Thymus (tissue), 11 donors: ENCODE results near the gene RAB6B. TPM values are rescaled to one million over a fixed set of nuclear protein-coding genes. Genes with fewer than 3 reads are reported as not detected.
"Not testable (repeated sequence)": the region's sequence is repeated elsewhere in the genome, so short reads cannot be mapped to it uniquely, and the experiment has no call there.

Experiments
- DNase-seq, 9 donors: peaks; one replicate each; pipeline ENCODE4 v3.0.0-alpha.2; 2013; ENCODE audit warnings: low spot score in 9 of 9, low read depth in 6 of 9, missing footprints in 1 of 9
- H3K27ac ChIP-seq, 2 donors: one replicate each; pipeline ENCODE4 v1.5.1; 2013; ENCODE audit warnings: control low read depth in 1 of 2, low read depth in 1 of 2, low read length in 1 of 2, mild to moderate bottlenecking in 1 of 2, moderate library complexity in 1 of 2
- H3K27me3 ChIP-seq, 2 donors: one replicate each; pipeline ENCODE4 v1.5.1; 2013; ENCODE audit warnings: low read length in 1 of 2; ENCODE audit not compliant: control insufficient read depth in 2 of 2, insufficient read depth in 1 of 2
- H3K36me3 ChIP-seq, 2 donors: one replicate each; pipeline ENCODE4 v1.5.1; 2013; ENCODE audit warnings: low read length in 1 of 2, mild to moderate bottlenecking in 1 of 2, moderate library complexity in 1 of 2; ENCODE audit not compliant: control insufficient read depth in 2 of 2, insufficient read depth in 2 of 2
- H3K4me1 ChIP-seq, 2 donors: one replicate each; pipeline ENCODE4 v1.5.1; 2013; ENCODE audit warnings: low read length in 2 of 2; ENCODE audit not compliant: control insufficient read depth in 2 of 2, insufficient read depth in 2 of 2
- H3K4me3 ChIP-seq, 2 donors: one replicate each; pipeline ENCODE4 v1.5.1; 2013; ENCODE audit warnings: low read length in 2 of 2, control low read depth in 1 of 2, mild to moderate bottlenecking in 1 of 2
- H3K9me3 ChIP-seq, 2 donors: one replicate each; pipeline ENCODE4 v1.5.1; 2013; ENCODE audit warnings: low read length in 1 of 2, mild to moderate bottlenecking in 1 of 2; ENCODE audit not compliant: control insufficient read depth in 2 of 2, insufficient read depth in 1 of 2
- WGBS: extraction: QIAGEN DNeasy Blood & Tissue Kit; methylation state at CpG from one replicate; pipeline ENCODE4 v1.1.7; 2013; 5-methylcytosine and 5-hydroxymethylcytosine counted together
- polyA plus RNA-seq: library from polyadenylated mRNA; stranded (reverse); fragments of 200-250 nt; gene quantifications from one replicate; pipeline ENCODE4 v1.2.3, GENCODE V29; 2013
- total RNA-seq: library from RNA; stranded (reverse); fragments of 120-200 nt; gene quantifications from one replicate; pipeline ENCODE4 v1.2.4, GENCODE V29; 2013
- donor health status: healthy.

The RAB6B gene
- total and polyA plus RNA-seq, 2 donors = 0.24 to 2.1 TPM

GRCh38 chr3:133792171-133792763, 103.4 kb downstream of the RAB6B start:
- no peaks in the 10 kb centered on the region for H3K4me1 ChIP-seq
- DNase-seq = peak in 1 of 9 donors; percentile 8

GRCh38 chr3:133788024-133788423, 107.7 kb downstream of the RAB6B start:
- H3K9me3 ChIP-seq = no peaks in the 10 kb centered on the region
- no peak overlapping the region for H3K4me3 ChIP-seq
- no peak overlapping the region for H3K27ac ChIP-seq
- H3K27me3 ChIP-seq = peaks cover 0 to 6% of the 10 kb centered on the region in 2 donors
- no peaks in the 10 kb centered on the region for H3K36me3 ChIP-seq
- 87% methylated on average over 2 of the region's 2 CpGs for WGBS
- DNase-seq = no peak
- no peaks in the 10 kb centered on the region for H3K4me1 ChIP-seq

More at GRCh38 chr3:133792171-133792763, 103.4 kb downstream of the RAB6B start:
- Histone ChIP-seq H3K4me3 (no peak overlapping the region), H3K27ac (no peak overlapping the region), H3K9me3 (no peaks in the 10 kb centered on the region), H3K27me3 (no peaks in the 10 kb centered on the region), H3K36me3 (no peaks in the 10 kb centered on the region)
- 77% methylated on average over 9 of the region's 9 CpGs for WGBS

- DNase-seq = no peak
- H3K27ac ChIP-seq = no peak overlapping the region
- H3K27me3 ChIP-seq = peaks cover 0 to 11% of the 10 kb centered on the region in 2 donors
- no peak overlapping the region for H3K4me3 ChIP-seq
- H3K36me3 ChIP-seq = no peaks in the 10 kb centered on the region
- no peaks in the 10 kb centered on the region for H3K9me3 ChIP-seq
- H3K4me1 ChIP-seq = no peaks in the 10 kb centered on the region
- WGBS = 82% methylated on average over 32 of the region's 32 CpGs
Measured at GRCh38 chr3:133783762-133784161, 111.9 kb downstream of the RAB6B start.

GRCh38 chr3:133782454-133782853, 113.2 kb downstream of the RAB6B start:
- no peaks in the 10 kb centered on the region for H3K9me3 ChIP-seq
- no peak overlapping the region for H3K4me3 ChIP-seq
- no peaks in the 10 kb centered on the region for H3K36me3 ChIP-seq
- H3K4me1 ChIP-seq = no peaks in the 10 kb centered on the region
- H3K27me3 ChIP-seq = peaks cover 0 to 11% of the 10 kb centered on the region in 2 donors
- 73% methylated on average over 2 of the region's 2 CpGs for WGBS
- no peak overlapping the region for H3K27ac ChIP-seq
- no peak for DNase-seq

GRCh38 chr3:133781570-133781969, 114.1 kb downstream of the RAB6B start:
- Histone ChIP-seq H3K4me3 (no peak overlapping the region), H3K27ac (no peak overlapping the region), H3K27me3 (peaks cover 0 to 11% of the 10 kb centered on the region in 2 donors), H3K36me3 (no peaks in the 10 kb centered on the region), H3K4me1 (no peaks in the 10 kb centered on the region), H3K9me3 (no peaks in the 10 kb centered on the region)
- no peak for DNase-seq

- not testable (repeated sequence) for DNase-seq, H3K9me3 ChIP-seq, H3K36me3 ChIP-seq, H3K4me1 ChIP-seq, H3K4me3 ChIP-seq, H3K27ac ChIP-seq
- H3K27me3 ChIP-seq = peaks cover 0 to 13% of the 10 kb centered on the region in 2 donors
- WGBS = 95% methylated on average over 6 of the region's 6 CpGs
Measured at GRCh38 chr3:133780756-133781155, 114.9 kb downstream of the RAB6B start.

GRCh38 chr3:133779626-133780203, 116.0 kb downstream of the RAB6B start:
- no peaks in the 10 kb centered on the region for H3K4me1 ChIP-seq
- no peak for DNase-seq
- WGBS = 96% methylated on average over 4 of the region's 4 CpGs
- H3K27ac ChIP-seq = no peak overlapping the region
- no peak overlapping the region for H3K4me3 ChIP-seq
- peaks cover 0 to 13% of the 10 kb centered on the region in 2 donors for H3K27me3 ChIP-seq
- H3K9me3 ChIP-seq = no peaks in the 10 kb centered on the region
- no peaks in the 10 kb centered on the region for H3K36me3 ChIP-seq

GRCh38 chr3:133777807-133778568, 117.7 kb downstream of the RAB6B start:
- Histone ChIP-seq H3K4me3 (no peak overlapping the region), H3K9me3 (no peaks in the 10 kb centered on the region), H3K4me1 (no peaks in the 10 kb centered on the region), H3K27me3 (peaks cover 0 to 7% of the 10 kb centered on the region in 2 donors), H3K36me3 (no peaks in the 10 kb centered on the region), H3K27ac (no peak overlapping the region)
- no peak for DNase-seq
- 87% methylated on average over 8 of the region's 8 CpGs for WGBS

GRCh38 chr3:133776794-133777438, 118.8 kb downstream of the RAB6B start:
- DNase-seq = no peak
- WGBS = 98% methylated on average over 7 of the region's 7 CpGs
- H3K27ac ChIP-seq = no peak overlapping the region

More at GRCh38 chr3:133776794-133777438, 118.8 kb downstream of the RAB6B start:
- no peaks in the 10 kb centered on the region for H3K9me3 ChIP-seq
- no peaks in the 10 kb centered on the region for H3K4me1 ChIP-seq
- no peak overlapping the region for H3K4me3 ChIP-seq
- H3K36me3 ChIP-seq = no peaks in the 10 kb centered on the region
- peaks cover 0 to 3% of the 10 kb centered on the region in 2 donors for H3K27me3 ChIP-seq
